Keratinocyte (primary cell): ENCODE results near the gene DNMT3A. TPM values are rescaled to one million over a fixed set of nuclear protein-coding genes. Genes with fewer than 3 reads are reported as not detected.

Source experiments
- DNase-seq: peaks from one replicate; pipeline ENCODE4 v3.0.0-alpha.2; 2011; ENCODE audit warnings: low read depth, missing footprints, low spot score
- FAIRE-seq: peaks from 2 replicates; lab custom pipeline; 2011; peaks lifted over from hg19 to GRCh38; lab: Jason Lieb, UNC
- H2AFZ ChIP-seq: 2 replicates; pipeline ENCODE4 v1.6.0; 2012; ENCODE audit warnings: low read length, control low read depth, inconsistent platforms; ENCODE audit not compliant: control insufficient read depth
- H3K27ac ChIP-seq: 2 replicates; pipeline ENCODE4 v1.5.1; 2011; ENCODE audit warnings: low read length; ENCODE audit not compliant: control insufficient read depth, insufficient read depth
- H3K27me3 ChIP-seq: 3 replicates; pipeline ENCODE4 v1.6.0; 2011; ENCODE audit warnings: low read length; ENCODE audit not compliant: control insufficient read depth, insufficient read depth; ENCODE audit errors: extremely low read depth
- H3K36me3 ChIP-seq, 2 experiments: 2 replicates in 1 of 2; 3 replicates in 1 of 2; pipeline ENCODE4 v1.5.1; 2011; ENCODE audit warnings: low read length in 2 of 2, mild to moderate bottlenecking in 1 of 2; ENCODE audit not compliant: control insufficient read depth in 2 of 2, insufficient read depth in 2 of 2; ENCODE audit errors: extremely low read depth in 1 of 2
- H3K4me1 ChIP-seq: 3 replicates; pipeline ENCODE4 v1.5.1; 2011; ENCODE audit warnings: low read length; ENCODE audit not compliant: control insufficient read depth, insufficient read depth; ENCODE audit errors: extremely low read depth
- H3K4me2 ChIP-seq: 3 replicates; pipeline ENCODE4 v1.6.0; 2011; ENCODE audit warnings: low read depth, low read length; ENCODE audit not compliant: control insufficient read depth, insufficient read depth; ENCODE audit errors: extremely low read depth
- H3K4me3 ChIP-seq, 3 experiments: fragments of 200-600 bp in 1 of 3; sonication (generic) in 1 of 3; 2 replicates in 2 of 3; 3 replicates in 1 of 3; pipeline ENCODE4 v1.5.1; 2011 to 2016; ENCODE audit warnings: low read length in 3 of 3, mild to moderate bottlenecking in 3 of 3, control low read depth in 2 of 3, inconsistent platforms in 1 of 3, low read depth in 1 of 3, mixed read lengths in 1 of 3, mixed run types in 1 of 3, moderate library complexity in 1 of 3; ENCODE audit not compliant: control insufficient read depth in 2 of 3, insufficient read depth in 2 of 3; ENCODE audit errors: extremely low read depth in 1 of 3
- H3K79me2 ChIP-seq: 2 replicates; pipeline ENCODE4 v1.6.0; 2012; ENCODE audit warnings: low read length; ENCODE audit not compliant: control insufficient read depth, insufficient read depth
- H3K9ac ChIP-seq: 3 replicates; pipeline ENCODE4 v1.6.0; 2011; ENCODE audit warnings: low read length; ENCODE audit not compliant: control insufficient read depth, insufficient read depth; ENCODE audit errors: extremely low read depth
- H3K9me1 ChIP-seq: 3 replicates; pipeline ENCODE4 v1.6.0; 2011; ENCODE audit warnings: low read length; ENCODE audit not compliant: control insufficient read depth, insufficient read depth; ENCODE audit errors: extremely low read depth
- H3K9me3 ChIP-seq: 2 replicates; pipeline ENCODE4 v1.5.1; 2012; ENCODE audit warnings: low read depth, low read length; ENCODE audit not compliant: control insufficient read depth
- H4K20me1 ChIP-seq: 3 replicates; pipeline ENCODE4 v1.6.0; 2011; ENCODE audit warnings: low read length; ENCODE audit not compliant: control insufficient read depth, insufficient read depth; ENCODE audit errors: extremely low read depth
- CTCF ChIP-seq, 3 experiments: IDR thresholded peaks in 1 of 3; conservative IDR thresholded peaks in 1 of 3; optimal IDR thresholded peaks in 1 of 3; 2 replicates in 2 of 3; 3 replicates in 1 of 3; pipeline versions ENCODE3 to v1.5.1; 2011; ENCODE audit warnings: low read length in 3 of 3, mild to moderate bottlenecking in 3 of 3, moderate library complexity in 2 of 3, control low read depth in 1 of 3, inconsistent platforms in 1 of 3; ENCODE audit not compliant: insufficient read depth in 2 of 3; ENCODE audit errors: extremely low read depth in 1 of 3
- EZH2 ChIP-seq: IDR thresholded peaks from one replicate; pipeline ENCODE4 v1.6.1; 2012; ENCODE audit warnings: inconsistent platforms, mild to moderate bottlenecking, low read length, moderate library complexity
- dilution Hi-C: fragments of 300-500 bp; cut with MboI; formaldehyde crosslinking; loops from one replicate; pipeline ENCODE4 v1.7.0; 2020; ENCODE audit warnings: low sequenced_read_pairs; ENCODE audit not compliant: extremely low pct_ligation_motif_present
- polyA plus RNA-seq, 5 experiments: library from polyadenylated mRNA; depleted of rRNA in 3 of 5; stranded (reverse) in 3 of 5; stranded (forward) in 1 of 5; unstranded in 1 of 5; fragments of >200 nt; gene quantifications; 1 replicate in 1 of 5; 2 replicates in 3 of 5; 3 replicates in 1 of 5; pipeline versions ENCODE4 v1.2.1 to v1.2.3, GENCODE V29; 2011 to 2012; ENCODE audit warnings: missing spikeins in 2 of 5, low read depth in 1 of 5, low replicate concordance in 1 of 5

Gene DNMT3A
- polyA plus RNA-seq, 1 donor (not counting 4 experiments of a cell fraction or from before 2014, with no cell fraction given) = 1.5 TPM

GRCh38 chr2:25259737-25260124, 82.0 kb downstream of the DNMT3A start:
- Histone ChIP-seq H3K9ac (no peak overlapping the region), H3K36me3 (peaks cover 0 to 4% of the 10 kb centered on the region in 2 experiments), H3K27me3 (no peaks in the 10 kb centered on the region), H2AFZ (no peak overlapping the region), H3K79me2 (no peaks in the 10 kb centered on the region), H3K27ac (no peak overlapping the region), H3K4me1 (peaks cover 4% of the 10 kb centered on the region), H3K4me3 (no peak overlapping the region), H3K9me1 (no peaks in the 10 kb centered on the region), H3K4me2 (no peak overlapping the region), H4K20me1 (no peaks in the 10 kb centered on the region), H3K9me3 (no peaks in the 10 kb centered on the region)
- no peak for DNase-seq
- TF ChIP-seq CTCF (optimal IDR thresholded peaks at IDR 0.05 in 1 of 3, IDR thresholded peaks at IDR 0.05 in 1 of 3, conservative IDR thresholded peaks at IDR 0.05 in 1 of 3; ENCODE audit: extremely low read depth in 1 of 3, insufficient read depth in 2 of 3, low read length in 3 of 3) (no peak), EZH2 (no peak)
- FAIRE-seq = no peak
- dilution Hi-C loops = no loop called here

DNA sequence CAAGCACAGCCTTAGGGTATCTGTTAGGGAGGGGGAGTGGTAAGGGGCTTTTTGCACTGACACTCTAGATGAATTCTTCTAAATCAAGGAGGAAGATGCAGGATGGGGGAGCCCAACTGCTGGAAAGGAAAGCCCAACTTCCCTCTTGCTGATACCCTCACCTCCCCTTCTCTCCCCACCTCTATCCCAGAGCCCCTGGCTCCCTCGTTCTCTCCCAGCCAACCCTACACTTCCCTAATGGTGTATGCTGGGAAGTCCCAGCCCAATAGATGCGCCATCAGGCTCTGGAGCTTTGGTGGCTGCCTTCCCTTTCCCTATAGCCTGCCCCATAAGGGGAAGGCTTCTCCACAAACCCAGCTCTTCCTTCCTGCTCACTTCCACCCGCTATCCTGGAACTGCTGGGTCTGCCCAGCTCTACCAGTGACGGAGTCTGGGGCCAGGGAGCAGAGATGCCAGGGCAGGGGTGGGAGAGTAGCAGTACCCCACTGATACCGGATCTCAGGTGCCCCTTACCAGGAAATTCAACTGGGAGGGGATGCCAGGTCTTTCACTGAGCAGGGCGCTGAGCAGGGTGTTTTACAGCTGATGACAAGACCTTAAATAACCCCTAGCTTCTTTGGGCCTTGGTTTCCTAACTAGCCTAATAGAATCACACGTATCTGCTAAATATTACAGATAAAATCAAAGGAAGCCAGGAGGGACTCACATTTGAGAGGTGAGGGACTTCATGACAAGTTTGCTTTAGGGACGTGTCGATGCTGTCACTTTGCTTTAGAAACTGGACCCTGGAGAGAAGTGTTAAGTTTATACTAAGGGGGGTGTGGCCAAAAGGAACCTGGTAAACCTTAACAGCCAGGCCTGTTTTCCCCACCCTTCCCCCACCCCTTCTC, 82.6 kb downstream of the DNMT3A start:
- Histone ChIP-seq H3K4me2 (no peak overlapping the region), H3K4me1 (peaks cover 4% of the 10 kb centered on the region), H4K20me1 (no peaks in the 10 kb centered on the region), H3K27ac (no peak overlapping the region), H3K27me3 (no peaks in the 10 kb centered on the region), H3K9ac (no peak overlapping the region), H3K4me3 (no peak overlapping the region), H3K36me3 (peaks cover 0 to 4% of the 10 kb centered on the region in 2 experiments), H2AFZ (no peak overlapping the region), H3K79me2 (no peaks in the 10 kb centered on the region), H3K9me1 (no peaks in the 10 kb centered on the region), H3K9me3 (no peaks in the 10 kb centered on the region)
- DNase-seq (no peak), FAIRE-seq (no peak)
- dilution Hi-C loops = no loop called here
- TF ChIP-seq EZH2 (no peak), CTCF (optimal IDR thresholded peaks at IDR 0.05 in 1 of 3, IDR thresholded peaks at IDR 0.05 in 1 of 3, conservative IDR thresholded peaks at IDR 0.05 in 1 of 3; ENCODE audit: extremely low read depth in 1 of 3, insufficient read depth in 2 of 3, low read length in 3 of 3) (no peak)
